Nephron (organoid): Measurements from ENCODE around the gene HOMER2.

ENCODE experiments used
- H3K27ac Mint-ChIP-seq, 3 experiments: 2 replicates each; pipeline ENCODE4 v1.8.0; 2020; ENCODE audit warnings: mixed read lengths in 3 of 3, mild to moderate bottlenecking in 2 of 3, moderate library complexity in 1 of 3
- H3K27me3 Mint-ChIP-seq: 2 replicates; pipeline ENCODE4 v1.8.0; 2021; ENCODE audit warnings: low read depth, mild to moderate bottlenecking, moderate library complexity, mixed read lengths
- H3K36me3 Mint-ChIP-seq: 2 replicates; pipeline ENCODE4 v1.8.0; 2020; ENCODE audit warnings: low read depth, mixed read lengths
- H3K4me1 Mint-ChIP-seq: 2 replicates; pipeline ENCODE4 v1.8.0; 2020; ENCODE audit warnings: mixed read lengths
- H3K4me3 Mint-ChIP-seq, 3 experiments: 2 replicates each; pipeline ENCODE4 v1.8.0; 2020; ENCODE audit warnings: mild to moderate bottlenecking in 3 of 3, mixed read lengths in 3 of 3, moderate library complexity in 2 of 3
- H3K9me3 Mint-ChIP-seq: 2 replicates; pipeline ENCODE4 v1.8.0; 2020; ENCODE audit warnings: mixed read lengths
- CTCF ChIP-seq, 3 experiments: fragments of 200-600 bp; sonication (generic); IDR thresholded peaks; one replicate each; pipeline ENCODE4 v1.5.0; 2021; ENCODE audit warnings: antibody characterized with exemption in 3 of 3; ENCODE audit not compliant: unreplicated experiment in 3 of 3

Gene HOMER2

GRCh38 chr15:82963471-82964341, 11.2 kb upstream of the HOMER2 start:
- H3K4me3 Mint-ChIP-seq = no peak overlapping the region
- no peak for TF ChIP-seq CTCF (IDR thresholded peaks at IDR 0.05; ENCODE audit: unreplicated experiment in 3 of 3)
- H3K4me1 Mint-ChIP-seq = no peaks in the 10 kb centered on the region
- no peaks in the 10 kb centered on the region for H3K36me3 Mint-ChIP-seq
- no peak overlapping the region for H3K27ac Mint-ChIP-seq
- H3K27me3 Mint-ChIP-seq = no peaks in the 10 kb centered on the region
- no peaks in the 10 kb centered on the region for H3K9me3 Mint-ChIP-seq

- H3K27me3 Mint-ChIP-seq = no peaks in the 10 kb centered on the region
- H3K36me3 Mint-ChIP-seq = peaks cover 5% of the 10 kb centered on the region
- H3K4me1 Mint-ChIP-seq = no peaks in the 10 kb centered on the region
- no peak overlapping the region for H3K4me3 Mint-ChIP-seq
- TF ChIP-seq CTCF (IDR thresholded peaks at IDR 0.05; ENCODE audit: unreplicated experiment in 3 of 3) = no peak
- no peaks in the 10 kb centered on the region for H3K9me3 Mint-ChIP-seq
- H3K27ac Mint-ChIP-seq = no peak overlapping the region
These were observed 8.2 kb upstream of the HOMER2 start for GRCh38 chr15:82960766-82961165.

GRCh38 chr15:82959423-82959822, 6.9 kb upstream of the HOMER2 start:
- Mint-ChIP-seq H3K9me3 (no peaks in the 10 kb centered on the region), H3K4me3 (no peak overlapping the region), H3K27ac (no peak overlapping the region), H3K4me1 (no peaks in the 10 kb centered on the region), H3K27me3 (no peaks in the 10 kb centered on the region), H3K36me3 (peaks cover 5% of the 10 kb centered on the region)
- TF ChIP-seq CTCF (IDR thresholded peaks at IDR 0.05; ENCODE audit: unreplicated experiment in 3 of 3) = no peak

- no peak for TF ChIP-seq CTCF (IDR thresholded peaks at IDR 0.05; ENCODE audit: unreplicated experiment in 3 of 3)
- H3K27me3 Mint-ChIP-seq = no peaks in the 10 kb centered on the region
- no peak overlapping the region for H3K4me3 Mint-ChIP-seq
- no peaks in the 10 kb centered on the region for H3K9me3 Mint-ChIP-seq
- peaks cover 5% of the 10 kb centered on the region for H3K36me3 Mint-ChIP-seq
- H3K4me1 Mint-ChIP-seq = no peaks in the 10 kb centered on the region
- no peak overlapping the region for H3K27ac Mint-ChIP-seq
These were observed 6.1 kb upstream of the HOMER2 start for GRCh38 chr15:82958638-82959037.

DNA sequence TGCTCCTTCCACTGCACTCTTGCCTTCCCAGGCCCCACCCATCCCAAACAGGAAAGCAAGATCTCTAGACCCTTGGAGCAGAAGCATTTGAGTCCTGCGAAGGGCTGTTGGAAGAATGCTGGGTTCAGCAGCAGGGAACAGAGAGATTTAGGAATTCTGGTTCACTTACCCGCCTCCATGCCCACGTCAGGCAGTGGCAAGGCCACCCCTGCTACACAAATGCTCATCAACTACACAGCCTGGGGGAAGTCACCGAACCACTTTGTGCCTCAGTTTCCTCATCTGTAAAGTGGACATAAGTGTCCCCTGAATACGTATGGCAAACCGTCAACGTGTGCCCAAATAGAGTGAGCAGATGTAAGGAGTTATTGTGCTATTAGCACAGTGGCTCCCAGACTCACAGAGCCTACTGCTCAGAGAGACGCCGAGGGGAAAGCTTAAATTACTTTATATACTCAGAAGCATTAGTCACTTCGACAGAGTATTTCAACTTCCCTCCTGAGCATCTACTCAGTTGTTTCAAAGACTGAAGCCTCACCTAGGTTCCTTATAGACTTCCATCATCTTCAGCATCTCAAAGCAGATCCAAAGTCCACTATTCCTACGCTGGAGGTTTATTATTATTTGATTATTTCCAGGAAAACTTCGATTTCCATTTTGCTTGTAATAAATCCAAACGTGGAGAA, 905 bp downstream of the HOMER2 start:
- H3K4me1 Mint-ChIP-seq = peaks cover under 1% of the 10 kb centered on the region
- no peaks in the 10 kb centered on the region for H3K27me3 Mint-ChIP-seq
- peak overlapping the region in 2 of 3 experiments; percentile 42 to 82 for H3K27ac Mint-ChIP-seq
- TF ChIP-seq CTCF (IDR thresholded peaks at IDR 0.05; ENCODE audit: unreplicated experiment in 3 of 3) = no peak
- no peaks in the 10 kb centered on the region for H3K9me3 Mint-ChIP-seq
- no peak overlapping the region for H3K4me3 Mint-ChIP-seq
- no peaks in the 10 kb centered on the region for H3K36me3 Mint-ChIP-seq
